Stimulated activated CD4-positive, alpha-beta T cell treated with anti-CD3 and anti-CD28 coated beads, TNF-alpha, amount 100 ng/mL, for 24 hours (primary cell): ENCODE measurements around the gene ROS1.
"Not testable (repeated sequence)": the region's sequence is repeated elsewhere in the genome, so short reads cannot be mapped to it uniquely, and the experiment has no call there.

Experiments
- DNase-seq, 3 experiments: peaks; one replicate each; pipeline ENCODE4 v3.0.0-alpha.2; 2020; ENCODE audit warnings: low read depth in 3 of 3

The ROS1 gene

DNA sequence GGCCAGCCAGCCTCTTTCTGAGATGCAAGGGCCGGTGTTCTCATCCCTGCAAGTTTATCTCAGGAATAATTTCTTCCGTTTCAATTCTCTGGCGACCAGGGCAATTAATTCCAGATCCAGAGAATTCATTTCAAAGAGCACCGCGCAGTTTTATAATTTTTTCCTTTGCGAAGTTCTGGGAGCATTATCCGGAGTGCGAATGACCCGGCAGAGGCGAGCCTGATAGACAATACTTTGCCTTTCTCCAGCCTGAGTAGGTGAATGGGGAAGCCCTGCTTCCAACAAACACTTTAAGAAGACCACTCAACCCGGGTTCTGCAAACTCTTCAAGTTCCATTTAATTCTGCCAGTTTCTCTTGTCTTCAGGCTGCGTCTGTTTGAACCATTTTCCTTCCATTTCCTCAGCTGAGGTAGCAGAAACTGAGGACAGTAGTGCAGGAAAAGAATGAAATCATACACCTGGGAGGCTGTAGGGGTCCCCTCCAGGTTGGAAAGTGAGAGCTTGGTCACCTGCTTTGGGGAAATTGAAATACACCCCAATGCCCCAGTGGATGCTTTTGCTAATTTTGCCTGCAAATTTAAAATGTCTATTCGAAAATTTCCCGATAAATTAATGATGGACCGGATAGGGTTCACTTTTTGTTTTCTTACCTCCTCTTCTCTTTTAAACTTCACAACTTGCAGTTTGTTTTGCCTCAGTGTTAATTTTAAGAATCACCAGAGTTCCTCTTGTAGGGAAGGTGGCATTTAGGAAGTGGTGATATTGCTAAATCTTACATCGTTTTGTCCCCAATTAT, 159.3 kb downstream of the ROS1 start:
- no peak for DNase-seq

DNA sequence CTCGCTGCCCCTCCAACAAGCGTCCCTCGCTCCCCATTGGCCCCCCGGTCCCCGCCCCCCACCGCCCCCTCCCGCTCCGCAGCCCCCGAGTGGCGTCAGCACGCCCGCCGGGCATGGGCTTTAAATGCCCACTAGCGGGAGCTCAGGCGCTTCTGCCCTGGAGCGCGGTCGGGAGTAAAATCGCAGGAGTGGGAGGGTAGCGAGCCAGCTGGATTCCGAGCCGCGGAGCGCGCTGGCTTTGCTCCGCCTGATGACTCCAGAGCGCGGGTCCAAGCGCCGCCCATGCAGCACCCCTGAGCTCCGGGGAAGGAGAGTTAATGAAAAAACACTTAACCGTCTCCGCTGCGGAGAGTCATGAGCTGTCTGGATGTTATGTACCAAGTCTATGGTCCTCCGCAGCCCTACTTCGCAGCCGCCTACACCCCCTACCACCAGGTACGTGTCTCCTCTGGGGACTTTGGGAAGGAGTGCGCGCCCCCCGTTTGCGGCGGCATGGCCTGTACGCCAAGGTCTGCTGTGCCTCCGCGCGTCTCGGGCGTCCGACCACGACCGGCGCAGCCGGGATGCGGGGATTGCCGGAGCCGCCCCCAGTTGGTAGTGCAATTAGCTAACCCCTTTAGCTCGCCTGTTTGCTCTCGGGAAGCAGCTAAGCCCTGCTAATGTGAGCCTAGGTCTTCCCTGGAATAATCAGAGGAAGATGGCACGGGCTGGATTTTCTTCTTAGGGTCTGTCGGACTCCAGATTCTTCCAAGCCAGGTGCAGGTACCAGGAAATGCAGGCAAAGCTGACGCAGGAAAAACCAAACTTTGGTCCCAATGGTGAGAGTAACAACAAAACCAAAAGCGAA, 160.1 kb downstream of the ROS1 start, which contains the start of gene VGLL2:
VGLL2 (plus strand) TSS at position 149 of the 847 bp plus-strand sequence; CDS start at position 355, 206 bp downstream.
- no peak for DNase-seq

DNA sequence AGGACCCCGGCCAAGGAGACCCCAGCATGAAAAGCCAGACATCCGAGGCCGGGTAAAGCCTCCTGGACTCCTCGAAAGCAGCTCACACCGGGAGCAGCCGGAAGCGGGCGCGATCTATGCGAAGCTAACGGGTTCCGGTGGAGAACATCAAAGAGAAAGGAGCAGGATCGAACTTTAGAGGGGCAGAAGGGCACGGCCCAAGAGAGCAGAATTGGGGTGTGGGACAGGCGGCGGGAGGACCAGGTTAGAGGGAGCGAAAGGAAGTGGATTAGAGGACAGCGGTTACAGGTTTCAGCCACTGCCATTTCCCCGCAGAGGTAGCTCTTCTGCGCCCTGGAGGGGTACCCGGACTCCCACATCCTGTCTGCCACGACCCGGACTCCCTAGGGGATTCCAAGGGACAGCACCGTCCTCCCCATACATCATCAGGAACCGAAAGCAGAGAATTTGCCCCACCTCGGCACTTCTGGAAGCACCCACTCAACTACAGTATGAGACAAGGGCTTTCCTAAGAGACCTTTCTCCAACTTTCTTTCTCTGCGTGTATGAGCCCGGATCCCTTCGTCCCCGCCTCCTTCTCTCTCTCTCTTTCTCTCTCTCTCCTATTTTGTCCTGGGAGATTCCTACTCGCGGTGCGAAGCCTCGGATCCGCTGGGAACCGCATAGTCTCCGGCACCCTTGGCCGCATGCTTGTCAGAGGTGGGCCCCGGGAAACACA, 160.9 kb downstream of the ROS1 start:
- no peak for DNase-seq

DNA sequence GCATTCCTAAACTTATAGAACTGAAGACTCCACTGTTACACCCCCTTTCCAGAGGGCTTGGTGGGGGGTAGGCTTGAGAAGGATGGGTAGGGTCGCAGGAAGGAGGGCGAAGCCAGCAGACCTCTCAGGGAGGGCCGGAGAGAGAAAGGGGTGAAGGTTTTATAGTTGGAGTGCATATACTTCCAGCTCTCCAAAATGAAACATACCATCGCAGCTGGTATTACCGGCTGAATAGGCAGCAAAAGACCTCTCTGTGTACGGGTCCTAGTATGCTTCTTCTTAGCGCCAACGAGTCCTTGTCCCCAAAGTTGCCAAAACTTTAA, 161.4 kb downstream of the ROS1 start:
- no peak for DNase-seq

DNA sequence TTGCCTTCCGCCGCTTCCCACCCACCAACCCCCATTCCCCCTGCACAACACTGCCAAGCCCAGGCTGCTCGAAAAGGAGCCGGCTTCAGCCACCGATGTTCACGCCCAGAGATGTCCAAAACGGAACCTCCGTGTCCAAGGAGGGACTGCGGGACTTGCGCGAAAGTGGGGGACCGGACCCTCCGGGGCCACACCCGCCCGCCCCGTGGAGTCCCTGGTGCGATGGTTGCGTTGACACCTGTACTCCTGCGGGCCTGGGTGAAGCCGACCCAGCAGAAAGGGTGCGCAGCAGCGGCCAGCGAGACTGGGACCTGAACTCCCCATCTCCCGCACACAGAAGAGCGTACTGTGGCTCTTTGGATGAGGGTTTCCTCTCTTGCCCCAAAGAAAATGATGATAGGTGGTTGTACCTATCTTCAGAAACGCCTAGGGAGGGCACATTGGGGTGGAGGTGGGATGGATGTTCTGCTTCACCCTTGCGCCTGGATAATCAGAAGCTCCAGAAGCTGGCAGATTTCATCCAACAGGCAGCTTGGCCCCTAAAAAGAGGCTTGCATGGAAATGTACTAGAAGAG, 162.3 kb downstream of the ROS1 start:
- no peak for DNase-seq

GRCh38 chr6:117262799-117263198, 162.9 kb downstream of the ROS1 start:
- DNase-seq, result no peak

DNA sequence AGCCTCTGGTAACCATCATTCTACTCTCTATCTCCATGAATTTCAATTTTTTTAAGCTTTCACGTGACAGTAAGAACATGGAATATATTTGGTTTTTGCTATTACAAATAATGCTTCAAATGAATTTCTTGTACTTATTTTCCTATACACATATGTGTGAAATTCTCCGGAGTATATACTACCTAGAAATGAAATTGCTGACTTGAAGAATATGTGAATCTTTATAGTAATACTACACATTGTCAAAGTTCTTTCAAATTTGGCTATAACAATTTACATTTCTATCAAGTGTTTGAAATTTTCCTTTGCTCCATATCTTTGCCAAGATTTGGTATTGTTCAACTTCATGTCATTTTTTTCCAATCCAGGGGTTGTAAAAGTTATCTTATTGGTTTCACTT, 172.0 kb downstream of the ROS1 start:
- no peak for DNase-seq

- not testable (repeated sequence) for DNase-seq
These were observed 180.8 kb downstream of the ROS1 start for GRCh38 chr6:117244979-117245378.

DNA sequence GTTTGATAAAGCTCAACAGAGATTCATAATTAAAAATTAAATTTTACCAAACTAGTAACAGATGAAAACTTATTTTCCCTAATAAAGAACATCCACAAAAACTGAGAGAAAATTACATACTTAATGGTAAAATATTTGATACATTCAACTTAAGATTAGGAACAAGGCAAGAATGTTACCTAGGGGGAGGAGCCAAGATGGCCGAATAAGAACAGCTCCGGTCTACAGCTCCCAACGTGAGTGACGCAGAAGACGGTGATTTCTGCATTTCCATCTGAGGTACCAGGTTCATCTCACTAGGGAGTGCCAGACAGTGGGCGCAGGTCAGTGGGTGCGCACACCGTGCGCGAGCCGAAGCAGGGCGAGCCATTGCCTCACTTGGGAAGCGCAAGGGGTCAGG, 181.2 kb downstream of the ROS1 start:
- not testable (repeated sequence) for DNase-seq
